GM19025 (cell line): Measurements from ENCODE around the gene FXYD5.

Source experiments
- ATAC-seq: cut with Tn5 transposase; IDR thresholded peaks from one replicate; pipeline ENCODE4 v1.9.1; 2021; ENCODE audit warnings: mild to moderate bottlenecking, low read depth, moderate library complexity; ENCODE audit not compliant: unreplicated experiment

Gene FXYD5

GRCh38 chr19:35153701-35154524 is 622 bp upstream of the FXYD5 start:
- ATAC-seq = no peak

- no peak for ATAC-seq
Measured at GRCh38 chr19:35155441-35155840, 906 bp downstream of the FXYD5 start.

GRCh38 chr19:35155981-35156672 is 1.6 kb downstream of the FXYD5 start:
- ATAC-seq = no peak

GRCh38 chr19:35156673-35157014 is 2.1 kb downstream of the FXYD5 start:
- ATAC-seq = no peak

GRCh38 chr19:35157431-35157830 is 2.9 kb downstream of the FXYD5 start:
- ATAC-seq = no peak

- no peak for ATAC-seq
Measured at GRCh38 chr19:35159606-35160005, 5.1 kb downstream of the FXYD5 start.

GRCh38 chr19:35160629-35161433 is 6.3 kb downstream of the FXYD5 start:
- no peak for ATAC-seq

DNA sequence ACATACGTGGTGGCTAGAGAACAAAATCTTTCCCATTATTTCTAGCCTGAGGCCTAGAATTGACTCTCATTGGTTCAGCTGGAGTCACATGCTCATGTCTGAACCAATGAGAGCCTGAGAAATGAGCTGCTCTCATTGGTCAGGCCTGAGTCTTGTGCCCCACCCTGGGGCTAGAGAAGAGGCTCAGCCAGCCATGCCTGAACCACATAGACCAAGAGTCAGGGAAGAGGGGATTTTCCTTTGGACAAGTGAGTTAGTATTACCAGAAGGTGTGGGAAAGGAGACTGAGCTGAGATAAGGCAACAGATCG is 6.9 kb downstream of the FXYD5 start:
- no peak for ATAC-seq

DNA sequence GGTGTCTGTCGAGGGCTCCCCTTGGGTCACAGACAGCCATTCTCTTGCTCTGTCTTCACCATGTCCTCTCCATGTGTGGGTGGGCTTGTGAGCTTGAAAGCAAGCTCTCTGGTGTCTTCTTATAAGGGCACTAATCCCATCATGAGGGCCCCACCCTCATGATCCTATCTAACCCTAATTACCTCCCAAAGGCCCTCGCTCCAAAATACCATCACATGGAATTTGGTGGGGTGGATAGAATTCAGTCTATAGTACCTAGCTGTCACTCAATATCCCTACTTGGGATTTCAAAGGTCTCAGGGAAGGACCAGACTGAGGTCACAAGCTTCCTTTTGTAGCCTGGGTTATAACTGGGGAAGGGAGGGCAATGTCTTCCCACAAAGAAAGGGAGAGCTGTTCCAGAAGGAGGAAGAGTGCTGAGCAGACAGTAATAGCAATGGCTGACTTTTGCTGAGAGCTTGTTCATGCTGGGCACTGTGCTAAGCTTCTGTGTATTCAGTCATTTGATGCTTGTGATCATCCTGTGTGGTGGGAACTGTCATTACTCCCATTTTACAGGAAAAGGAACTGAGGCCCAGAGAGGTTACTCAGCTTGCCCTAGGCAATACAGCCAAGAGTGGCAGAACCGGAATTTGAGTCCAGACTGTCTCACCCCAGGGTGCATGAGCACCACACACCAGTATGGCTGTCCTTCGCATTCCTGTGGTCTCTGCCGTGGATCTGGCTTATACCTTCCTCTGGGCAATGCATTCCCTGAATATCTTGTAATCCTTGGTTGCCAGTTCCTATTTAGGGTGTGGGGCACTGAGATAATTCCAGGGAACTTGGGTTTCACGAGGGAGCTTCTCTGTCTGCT is 8.2 kb downstream of the FXYD5 start:
- no peak for ATAC-seq

GRCh38 chr19:35164418-35164817 is 9.9 kb downstream of the FXYD5 start:
- ATAC-seq = no peak

- ATAC-seq = no peak
Measured at GRCh38 chr19:35165200-35166058, 10.9 kb downstream of the FXYD5 start.

DNA sequence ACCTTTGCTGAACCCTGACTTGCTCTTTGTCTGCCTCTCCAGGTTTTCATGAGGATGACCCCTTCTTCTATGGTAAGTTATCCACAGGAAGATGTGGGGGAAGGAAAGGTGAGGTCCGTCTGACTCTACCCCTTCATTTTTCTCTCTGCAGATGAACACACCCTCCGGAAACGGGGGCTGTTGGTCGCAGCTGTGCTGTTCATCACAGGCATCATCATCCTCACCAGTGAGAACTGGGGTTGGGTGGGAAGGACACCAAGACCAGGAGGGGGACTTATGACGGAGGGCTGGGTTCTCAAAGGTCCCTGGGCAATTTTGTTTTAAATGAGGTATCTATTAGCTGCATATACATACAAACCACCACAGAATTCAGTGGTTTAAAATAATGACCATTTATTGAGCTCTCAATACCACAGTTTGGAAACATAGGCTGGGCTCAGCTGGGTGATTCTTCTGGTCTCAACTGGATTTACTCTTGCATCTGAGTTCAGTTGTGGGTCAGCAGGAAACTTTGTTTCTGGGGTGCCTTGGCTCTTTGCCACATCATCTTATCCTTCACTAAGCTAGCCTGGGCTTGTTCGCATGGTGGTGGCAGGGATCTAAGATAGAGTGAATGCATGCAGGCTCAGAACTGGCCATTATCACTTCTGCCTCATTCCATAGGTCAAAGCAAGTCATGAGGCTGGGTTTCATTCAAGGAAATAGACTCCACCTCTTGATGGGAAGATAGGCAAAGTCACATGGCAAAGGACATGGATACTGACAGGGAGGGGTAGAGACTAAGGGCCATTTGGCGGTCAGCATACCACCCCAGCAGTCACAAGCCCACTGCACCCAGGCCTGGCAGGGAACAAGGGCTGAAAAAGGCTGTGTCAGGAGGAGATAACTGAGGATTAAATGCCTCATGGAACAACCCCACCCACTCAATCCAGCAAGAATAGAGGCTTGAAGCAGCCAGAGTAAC is 11.8 kb downstream of the FXYD5 start:
- no peak for ATAC-seq

DNA sequence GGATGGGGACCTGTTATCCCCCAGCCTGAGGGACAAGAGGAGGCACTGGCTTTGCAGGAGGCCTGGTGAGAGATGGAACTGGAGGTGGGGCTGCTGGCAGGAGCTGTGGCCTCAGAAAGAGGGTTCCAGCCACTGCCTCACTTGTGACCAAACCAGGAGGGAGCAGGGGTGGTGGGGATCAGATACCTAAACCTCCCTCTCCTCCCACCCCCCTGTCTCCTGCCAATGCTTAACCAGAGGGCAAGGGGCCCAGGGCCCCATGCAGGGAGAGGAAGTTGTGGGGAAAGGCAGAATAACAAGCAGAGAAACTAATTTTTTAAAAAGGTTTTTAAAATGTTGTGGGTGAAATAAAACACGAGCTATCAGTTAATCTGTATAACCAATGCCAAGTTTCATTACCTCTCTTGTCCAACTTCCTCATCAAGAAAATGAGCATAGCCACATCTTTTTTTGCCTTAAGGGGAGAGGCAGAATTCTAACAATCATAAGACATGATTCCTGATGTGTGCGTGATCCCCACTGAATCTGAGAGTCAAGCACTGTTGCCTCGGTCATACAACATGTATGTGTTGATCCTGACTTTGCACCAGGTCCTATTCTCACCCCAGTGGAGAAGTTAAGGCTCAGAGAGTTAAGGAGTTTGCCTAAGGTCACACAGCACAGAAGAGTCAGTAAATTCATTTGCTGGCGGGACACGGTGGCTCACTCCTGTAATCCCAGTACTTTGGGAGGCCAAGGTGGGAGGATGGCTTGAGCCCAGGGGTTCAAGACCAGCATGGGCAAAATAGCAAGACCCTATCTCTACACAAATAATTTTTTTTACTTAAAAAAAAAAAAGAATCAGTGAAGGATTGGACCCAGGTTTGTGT is 12.9 kb downstream of the FXYD5 start:
- ATAC-seq = no peak

DNA sequence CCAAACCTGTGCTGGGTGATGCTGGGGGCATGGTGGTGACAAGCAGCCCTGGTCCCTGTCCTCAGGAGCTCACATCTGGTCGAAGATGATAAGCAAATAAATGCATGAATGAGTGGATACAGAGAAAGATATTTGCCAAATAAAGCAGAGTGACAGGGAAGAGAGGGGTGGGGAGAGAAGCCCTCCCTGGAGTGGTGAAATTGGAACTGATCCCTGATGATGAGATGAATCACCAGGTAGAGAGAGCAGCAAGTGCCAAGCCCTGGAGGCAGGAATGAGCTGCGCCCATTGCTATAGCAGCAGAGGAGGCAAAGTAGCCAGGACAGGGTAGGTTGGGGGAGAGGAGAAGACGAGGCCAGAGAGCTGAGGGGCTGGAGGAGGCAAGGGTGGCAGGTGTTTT is 13.7 kb downstream of the FXYD5 start:
- ATAC-seq = no peak

DNA sequence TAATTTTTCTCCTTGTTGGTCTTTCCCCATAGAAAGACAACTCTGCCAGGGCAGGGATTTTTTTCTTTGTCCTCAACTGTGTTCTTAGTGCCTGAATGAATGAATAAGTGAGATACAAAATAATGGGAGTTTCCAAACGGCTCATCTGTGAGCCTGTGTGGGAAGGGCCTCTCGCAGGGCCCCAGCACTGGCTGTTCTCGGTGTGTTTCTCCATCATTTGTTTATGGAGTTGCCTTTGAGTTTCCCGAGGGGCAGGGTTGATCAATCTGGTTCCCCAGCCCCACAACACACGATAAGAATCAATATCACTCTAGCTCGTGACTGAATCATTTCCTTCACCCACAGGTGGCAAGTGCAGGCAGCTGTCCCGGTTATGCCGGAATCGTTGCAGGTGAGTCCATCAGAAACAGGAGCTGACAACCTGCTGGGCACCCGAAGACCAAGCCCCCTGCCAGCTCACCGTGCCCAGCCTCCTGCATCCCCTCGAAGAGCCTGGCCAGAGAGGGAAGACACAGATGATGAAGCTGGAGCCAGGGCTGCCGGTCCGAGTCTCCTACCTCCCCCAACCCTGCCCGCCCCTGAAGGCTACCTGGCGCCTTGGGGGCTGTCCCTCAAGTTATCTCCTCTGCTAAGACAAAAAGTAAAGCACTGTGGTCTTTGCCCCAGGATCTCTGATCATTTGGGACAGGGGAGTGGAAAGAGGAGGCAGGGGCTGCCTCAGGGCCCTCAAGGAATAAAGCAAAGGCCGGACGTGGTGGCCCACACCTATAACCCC is 14.9 kb downstream of the FXYD5 start:
- no peak for ATAC-seq

DNA sequence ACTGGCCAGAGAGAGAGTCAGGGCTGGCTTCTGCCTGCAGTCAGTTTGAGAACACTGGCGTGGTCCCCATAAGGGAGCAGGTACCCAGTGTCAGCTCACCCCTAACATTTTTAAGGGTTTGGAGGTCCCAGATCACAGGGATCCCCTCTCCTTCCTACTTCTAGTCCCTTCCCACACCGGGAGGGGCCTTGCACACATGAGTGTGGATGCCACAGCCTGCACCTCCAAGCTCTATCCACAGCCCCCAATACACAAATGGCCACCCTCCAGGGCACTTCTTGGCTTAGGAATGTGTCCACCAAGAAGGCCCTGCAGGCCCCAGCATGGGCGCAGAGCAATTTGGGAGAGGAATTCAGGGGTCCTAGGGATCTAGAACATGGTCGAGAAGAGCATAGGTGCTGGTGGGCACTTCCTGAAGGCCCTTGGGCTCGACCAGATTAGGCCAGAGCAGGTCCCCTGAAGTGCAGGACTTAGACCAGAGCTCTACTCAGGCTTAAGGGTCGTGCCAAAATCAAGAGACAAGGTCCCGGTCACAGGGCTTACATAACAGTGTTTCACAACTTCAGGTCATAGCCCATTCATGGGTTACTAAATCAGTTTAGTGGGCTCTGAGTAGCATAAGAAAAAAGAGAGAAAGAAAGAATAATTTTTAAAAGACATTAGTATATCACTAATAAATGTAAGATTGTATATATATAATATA is 16.0 kb downstream of the FXYD5 start:
- no peak for ATAC-seq
